ENCODE measurements around the gene MYO18B. TPM values are rescaled to one million over a fixed set of nuclear protein-coding genes. Genes with fewer than 3 reads are reported as not detected.

Gene MYO18B
- total RNA-seq, 2 donors from 2014 or later, result 0.12 to 0.65 TPM

DNA sequence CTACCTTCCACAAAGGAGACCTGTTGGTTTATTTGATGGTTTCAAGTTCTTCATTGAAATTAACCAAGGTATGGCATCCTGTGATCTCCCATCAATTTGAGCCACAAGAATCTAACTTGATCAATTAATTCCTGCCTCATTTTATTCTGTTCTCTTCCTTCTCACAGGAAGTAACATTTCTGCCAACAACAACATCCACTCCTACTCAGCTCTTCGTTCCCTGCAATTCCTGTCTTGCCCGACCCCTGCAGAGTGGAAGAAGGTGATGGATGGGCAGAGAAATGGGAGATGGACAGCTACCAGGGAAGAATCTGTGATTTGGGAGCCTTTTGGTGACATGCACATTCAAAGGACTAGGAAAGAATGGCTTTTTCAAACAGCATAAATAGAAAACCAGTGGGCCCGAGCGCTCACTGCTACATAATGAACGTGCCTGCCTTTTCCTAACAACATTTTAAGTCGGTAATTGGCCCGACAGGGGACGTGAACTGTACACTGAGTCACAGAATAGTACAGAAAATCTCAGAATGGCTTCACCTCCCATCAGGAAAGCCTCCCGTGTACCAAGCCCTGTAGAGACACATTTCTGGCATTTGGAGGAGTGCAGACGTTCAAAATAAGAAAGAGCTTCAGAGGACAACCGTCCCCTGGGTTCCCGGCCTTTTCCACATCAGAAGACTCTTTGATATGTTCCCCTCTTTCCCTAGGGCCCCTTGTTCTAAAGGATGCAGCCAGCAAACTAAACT is 314.6 kb downstream of the MYO18B start:
- ATAC-seq, result no peak
- no peak overlapping the region for H3K27ac Mint-ChIP-seq
- H3K9me3 ChIP-seq (ENCODE audit: control insufficient read depth, low read length, poor library complexity, severe bottlenecking), result no peaks in the 10 kb centered on the region
- H3K27me3 Mint-ChIP-seq, result peaks cover 34% of the 10 kb centered on the region
- no peaks in the 10 kb centered on the region for H3K36me3 Mint-ChIP-seq (ENCODE audit: low read depth)
- H3K4me3 Mint-ChIP-seq, result peak overlapping the region; percentile 1
- H3K4me1 Mint-ChIP-seq, result no peaks in the 10 kb centered on the region
- no peak for DNase-seq

DNA sequence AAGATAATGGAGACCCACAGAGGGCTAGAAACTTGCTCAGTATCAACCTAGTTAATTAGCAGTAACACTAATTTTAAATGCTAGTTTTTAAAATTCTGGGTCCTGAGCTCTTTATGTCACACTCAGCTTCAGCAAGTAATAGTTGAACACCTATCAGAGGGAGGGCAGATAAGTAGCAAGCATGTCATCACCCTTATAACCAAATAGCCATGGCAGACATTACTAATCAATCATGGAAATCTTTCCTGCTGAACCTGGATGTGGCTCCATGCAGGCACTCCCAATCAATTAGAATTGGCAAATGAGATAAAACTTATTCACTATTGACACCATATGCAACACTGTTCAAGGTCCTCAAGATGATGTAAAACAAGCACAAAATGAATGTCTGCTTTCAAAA is 315.7 kb downstream of the MYO18B start:
- no peaks in the 10 kb centered on the region for H3K9me3 ChIP-seq (ENCODE audit: control insufficient read depth, low read length, poor library complexity, severe bottlenecking)
- ATAC-seq, result no peak
- H3K27me3 Mint-ChIP-seq, result peaks cover 28% of the 10 kb centered on the region
- DNase-seq, result no peak
- no peak overlapping the region for H3K4me3 Mint-ChIP-seq
- no peaks in the 10 kb centered on the region for H3K4me1 Mint-ChIP-seq
- H3K27ac Mint-ChIP-seq, result no peak overlapping the region
- no peaks in the 10 kb centered on the region for H3K36me3 Mint-ChIP-seq (ENCODE audit: low read depth)

DNA sequence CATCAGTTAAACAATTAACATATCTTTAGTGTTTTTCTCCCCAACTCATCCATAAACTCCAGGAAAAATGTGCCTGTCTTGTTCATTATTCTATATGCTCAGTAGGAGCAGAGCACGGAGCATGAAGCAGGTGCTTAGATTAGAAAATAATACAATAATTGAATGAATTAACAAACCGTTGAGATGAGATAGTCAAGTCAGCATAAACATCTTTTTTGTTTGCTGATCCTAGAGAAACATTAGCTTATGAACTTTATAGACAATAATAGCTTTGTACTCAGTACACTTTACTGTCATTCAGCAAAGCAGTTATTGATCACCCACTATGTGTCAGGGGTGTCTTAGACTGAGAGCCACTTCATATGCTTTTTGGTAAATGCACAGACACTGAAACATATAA is 322.1 kb downstream of the MYO18B start:
- no peak for DNase-seq
- Mint-ChIP-seq H3K4me3 (no peak overlapping the region), H3K36me3 (ENCODE audit: low read depth) (no peaks in the 10 kb centered on the region), H3K4me1 (no peaks in the 10 kb centered on the region), H3K27me3 (peaks cover 16% of the 10 kb centered on the region), H3K27ac (no peak overlapping the region)
- no peak for ATAC-seq
- H3K9me3 ChIP-seq (ENCODE audit: control insufficient read depth, low read length, poor library complexity, severe bottlenecking), result no peaks in the 10 kb centered on the region

DNA sequence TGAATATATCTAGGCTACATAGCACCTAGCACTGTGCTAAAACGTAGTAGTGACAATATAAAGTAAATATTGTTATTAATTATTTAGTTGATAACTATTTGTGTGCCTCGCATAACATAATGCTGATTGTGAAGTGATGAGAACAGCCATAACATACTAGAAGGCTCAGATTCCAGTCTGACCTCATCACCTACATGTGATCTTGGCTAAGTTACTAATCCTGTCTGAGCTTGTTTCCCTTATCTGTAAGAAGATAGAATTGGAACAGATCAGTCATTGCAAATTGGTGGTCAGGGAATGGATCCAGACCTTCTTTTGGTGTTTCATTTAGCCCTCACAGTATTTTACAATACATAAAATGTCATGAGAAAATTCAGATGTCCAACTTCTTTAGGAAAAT is 323.9 kb downstream of the MYO18B start:
- Mint-ChIP-seq H3K27ac (no peak overlapping the region), H3K4me1 (no peaks in the 10 kb centered on the region), H3K27me3 (peaks cover 9% of the 10 kb centered on the region), H3K36me3 (ENCODE audit: low read depth) (no peaks in the 10 kb centered on the region), H3K4me3 (no peak overlapping the region)
- H3K9me3 ChIP-seq (ENCODE audit: control insufficient read depth, low read length, poor library complexity, severe bottlenecking), result no peaks in the 10 kb centered on the region
- ATAC-seq (no peak), DNase-seq (no peak)

DNA sequence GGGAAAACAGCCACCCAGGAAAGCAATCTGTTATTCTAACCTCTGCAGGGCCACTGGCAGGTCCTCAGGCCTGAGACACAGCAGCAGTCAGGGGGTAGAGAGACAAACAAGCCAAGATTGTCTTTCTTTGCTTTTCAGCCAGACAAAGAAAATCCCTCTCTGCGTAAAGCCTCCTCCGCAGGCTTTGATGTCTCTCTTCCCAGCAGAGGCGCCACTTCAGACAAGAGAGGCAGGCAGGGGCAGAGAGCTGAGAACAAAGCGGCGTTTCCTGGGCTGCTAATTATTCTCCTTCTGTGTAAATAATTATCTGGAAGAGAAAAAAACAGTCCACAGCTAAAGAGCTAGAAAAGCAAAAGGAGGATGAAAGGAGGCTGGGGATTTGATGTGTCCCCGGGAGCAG is 324.5 kb downstream of the MYO18B start:
- no peak for DNase-seq

DNA sequence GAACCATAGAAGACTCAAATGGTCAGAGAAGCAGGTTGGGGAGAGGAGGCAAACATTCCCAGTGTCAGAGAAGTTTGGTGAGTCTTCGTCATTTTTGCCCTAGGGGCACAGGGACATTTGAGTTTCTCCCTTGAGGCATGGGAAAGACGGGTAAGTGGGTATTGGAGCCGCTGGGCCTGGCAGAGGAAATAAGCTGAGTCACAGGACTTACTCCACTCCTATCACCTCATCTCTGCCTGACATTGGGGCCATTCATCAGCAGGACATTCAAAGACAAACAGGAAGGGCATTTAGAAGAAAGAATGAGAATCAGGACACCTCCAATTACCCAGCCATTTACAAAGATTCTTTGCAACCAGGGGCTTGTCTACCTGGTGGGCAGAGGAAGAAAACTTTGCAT is 326.6 kb downstream of the MYO18B start:
- no peak overlapping the region for H3K4me3 Mint-ChIP-seq
- DNase-seq (no peak), ATAC-seq (no peak)
- H3K27ac Mint-ChIP-seq, result no peak overlapping the region
- no peaks in the 10 kb centered on the region for H3K9me3 ChIP-seq (ENCODE audit: control insufficient read depth, low read length, poor library complexity, severe bottlenecking)
- H3K4me1 Mint-ChIP-seq, result no peaks in the 10 kb centered on the region
- H3K27me3 Mint-ChIP-seq, result peaks cover 9% of the 10 kb centered on the region
- H3K36me3 Mint-ChIP-seq (ENCODE audit: low read depth), result no peaks in the 10 kb centered on the region

More for the DNA sequence above, 324.5 kb downstream of the MYO18B start:
- ATAC-seq, result no peak
- no peaks in the 10 kb centered on the region for H3K4me1 Mint-ChIP-seq
- H3K9me3 ChIP-seq (ENCODE audit: control insufficient read depth, low read length, poor library complexity, severe bottlenecking), result no peaks in the 10 kb centered on the region
- no peak overlapping the region for H3K27ac Mint-ChIP-seq
- no peak overlapping the region for H3K4me3 Mint-ChIP-seq
- no peaks in the 10 kb centered on the region for H3K36me3 Mint-ChIP-seq (ENCODE audit: low read depth)
- peaks cover 9% of the 10 kb centered on the region for H3K27me3 Mint-ChIP-seq

DNA sequence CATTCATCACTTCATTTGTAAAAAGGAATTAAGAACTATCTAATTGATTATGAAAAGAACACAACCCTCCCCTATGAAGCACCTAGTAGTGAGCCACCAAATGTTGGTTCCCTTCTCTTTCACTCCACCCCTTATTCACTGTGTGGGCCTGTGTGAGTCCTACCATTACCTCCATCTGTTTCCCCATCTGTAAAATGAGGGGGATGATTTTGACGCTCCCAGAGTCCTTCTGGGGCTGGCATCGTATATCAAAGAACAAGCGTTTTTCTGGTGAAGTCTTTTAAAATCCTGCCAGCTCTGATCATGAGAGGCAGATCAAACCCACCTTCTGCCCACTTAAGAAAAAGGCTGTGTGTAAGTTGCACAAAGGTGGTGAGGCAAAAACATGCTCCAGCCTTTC is 330.6 kb downstream of the MYO18B start:
- H3K4me1 Mint-ChIP-seq, result no peaks in the 10 kb centered on the region
- ATAC-seq, result no peak
- H3K36me3 Mint-ChIP-seq (ENCODE audit: low read depth), result no peaks in the 10 kb centered on the region
- no peak overlapping the region for H3K27ac Mint-ChIP-seq
- no peak overlapping the region for H3K4me3 Mint-ChIP-seq
- no peaks in the 10 kb centered on the region for H3K9me3 ChIP-seq (ENCODE audit: control insufficient read depth, low read length, poor library complexity, severe bottlenecking)
- no peak for DNase-seq
- peaks cover 8% of the 10 kb centered on the region for H3K27me3 Mint-ChIP-seq

DNA sequence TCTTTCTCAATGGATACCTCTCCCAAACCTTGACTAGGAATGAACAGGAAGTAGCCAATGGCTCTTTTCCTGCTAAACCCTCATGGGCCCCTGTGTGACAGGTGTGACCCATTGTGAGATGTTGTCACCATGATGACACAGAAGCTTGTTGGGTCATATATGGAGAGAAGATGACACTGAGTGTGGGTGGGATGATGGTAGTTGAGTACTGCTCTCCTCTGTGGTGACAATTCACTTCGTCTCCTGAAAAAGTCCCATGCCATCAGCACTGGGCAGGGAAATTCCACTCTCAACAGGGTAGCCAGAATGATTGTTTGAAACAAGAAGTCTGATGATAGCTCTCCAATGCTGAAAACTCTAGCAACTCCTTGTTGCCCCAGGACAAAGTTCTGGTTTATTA is 333.3 kb downstream of the MYO18B start:
- Mint-ChIP-seq H3K27me3 (no peaks in the 10 kb centered on the region), H3K4me3 (no peak overlapping the region), H3K27ac (no peak overlapping the region), H3K36me3 (ENCODE audit: low read depth) (no peaks in the 10 kb centered on the region), H3K4me1 (no peaks in the 10 kb centered on the region)
- DNase-seq, result no peak
- ATAC-seq, result no peak
- no peaks in the 10 kb centered on the region for H3K9me3 ChIP-seq (ENCODE audit: control insufficient read depth, low read length, poor library complexity, severe bottlenecking)

DNA sequence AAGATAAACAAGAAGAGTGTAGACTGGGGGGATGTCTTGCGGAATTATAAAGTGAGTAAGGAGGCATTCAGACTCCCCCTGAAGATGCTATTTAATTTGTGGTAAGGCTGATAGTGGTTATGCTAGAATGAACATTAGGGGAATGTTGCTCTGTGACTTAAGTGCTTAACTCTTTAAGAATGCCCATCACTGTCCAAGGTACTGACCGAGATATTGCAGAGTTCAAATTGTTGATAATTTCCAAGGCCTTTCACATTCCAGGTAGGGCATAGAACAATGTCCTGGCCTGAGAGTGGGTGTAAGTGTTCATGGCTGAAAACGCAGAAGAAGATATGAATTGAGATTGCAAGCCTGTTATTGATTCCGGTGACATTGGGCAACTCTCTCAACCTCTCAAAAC is 337.0 kb downstream of the MYO18B start:
- no peak for DNase-seq
- no peaks in the 10 kb centered on the region for H3K27me3 Mint-ChIP-seq
- H3K4me3 Mint-ChIP-seq, result no peak overlapping the region
- no peaks in the 10 kb centered on the region for H3K4me1 Mint-ChIP-seq
- no peak overlapping the region for H3K27ac Mint-ChIP-seq
- no peak for ATAC-seq
- H3K9me3 ChIP-seq (ENCODE audit: control insufficient read depth, low read length, poor library complexity, severe bottlenecking), result no peaks in the 10 kb centered on the region
- no peaks in the 10 kb centered on the region for H3K36me3 Mint-ChIP-seq (ENCODE audit: low read depth)

Other genes with a start within 250 kb of the MYO18B start
- 1 to 10 TPM; 3.2 to 6.9 TPM for gene GRK3, start 177.5 kb upstream of the MYO18B start, total RNA-seq